Stimulated activated CD4-positive, alpha-beta T cell treated with anti-CD3 and anti-CD28 coated beads, TNF-alpha, amount 100 ng/mL, for 24 hours (primary cell): ENCODE data around the gene CERS5.
"Not testable (repeated sequence)": the region's sequence is repeated elsewhere in the genome, so short reads cannot be mapped to it uniquely, and the experiment has no call there.

Experiments used
- DNase-seq, 3 experiments: peaks; one replicate each; pipeline ENCODE4 v3.0.0-alpha.2; 2020; ENCODE audit warnings: low read depth in 3 of 3

The CERS5 gene

GRCh38 chr12:50103767-50104321 is 63.3 kb downstream of the CERS5 start, which contains the start of gene GPD1:
TSS of gene GPD1 (plus strand) at chr12:50104008. CDS start at chr12:50104051, 43 bp downstream.
- DNase-seq: peak in 1 of 3 experiments; percentile 29

GRCh38 chr12:50103351-50103750 is 63.8 kb downstream of the CERS5 start:
- DNase-seq: no peak

- DNase-seq: no peak
Observed at GRCh38 chr12:50102646-50103309, 64.4 kb downstream of the CERS5 start.

GRCh38 chr12:50102131-50102531 is 65.0 kb downstream of the CERS5 start:
- no peak for DNase-seq

- no peak for DNase-seq
Observed at GRCh38 chr12:50101663-50102062, 65.5 kb downstream of the CERS5 start.

GRCh38 chr12:50100561-50100960 is 66.6 kb downstream of the CERS5 start:
- no peak for DNase-seq

GRCh38 chr12:50099302-50100008 is 67.7 kb downstream of the CERS5 start:
- no peak for DNase-seq

- no peak for DNase-seq
Observed at GRCh38 chr12:50097952-50098351, 69.2 kb downstream of the CERS5 start.

- DNase-seq: no peak
Observed at GRCh38 chr12:50090391-50090790, 76.8 kb downstream of the CERS5 start.

- DNase-seq: no peak
Observed at GRCh38 chr12:50089730-50090129, 77.4 kb downstream of the CERS5 start.

- DNase-seq: peak in 2 of 3 experiments; percentile 40 to 48
Observed at GRCh38 chr12:50088577-50089335, 78.4 kb downstream of the CERS5 start.

GRCh38 chr12:50087995-50088394 is 79.2 kb downstream of the CERS5 start:
- DNase-seq: no peak

- DNase-seq: no peak
Observed at GRCh38 chr12:50087151-50087550, 80.0 kb downstream of the CERS5 start.

- DNase-seq: no peak
Observed at GRCh38 chr12:50086148-50086547, 81.0 kb downstream of the CERS5 start.

- DNase-seq: no peak
Observed at GRCh38 chr12:50085615-50086072, 81.5 kb downstream of the CERS5 start.

GRCh38 chr12:50084775-50085614 is 82.2 kb downstream of the CERS5 start, which contains the start of gene SMARCD1:
TSS of gene SMARCD1 (plus strand) at chr12:50085342. CDS start at chr12:50085370, 28 bp downstream.
- peak; percentile 74 to 89 (median 81) for DNase-seq

GRCh38 chr12:50084409-50084774 is 82.8 kb downstream of the CERS5 start:
- DNase-seq: not testable (repeated sequence)

GRCh38 chr12:50083301-50083700 is 83.9 kb downstream of the CERS5 start:
- no peak for DNase-seq

GRCh38 chr12:50082644-50083043 is 84.5 kb downstream of the CERS5 start:
- DNase-seq: no peak

- DNase-seq: no peak
Observed at GRCh38 chr12:50081096-50081808, 85.9 kb downstream of the CERS5 start.
